Measurements from ENCODE around the gene RILPL2. TPM values are rescaled to one million over a fixed set of nuclear protein-coding genes. Genes with fewer than 3 reads are reported as not detected.

The RILPL2 gene
- total RNA-seq, 2 donors from 2014 or later, result 0.96 to 2.1 TPM

DNA sequence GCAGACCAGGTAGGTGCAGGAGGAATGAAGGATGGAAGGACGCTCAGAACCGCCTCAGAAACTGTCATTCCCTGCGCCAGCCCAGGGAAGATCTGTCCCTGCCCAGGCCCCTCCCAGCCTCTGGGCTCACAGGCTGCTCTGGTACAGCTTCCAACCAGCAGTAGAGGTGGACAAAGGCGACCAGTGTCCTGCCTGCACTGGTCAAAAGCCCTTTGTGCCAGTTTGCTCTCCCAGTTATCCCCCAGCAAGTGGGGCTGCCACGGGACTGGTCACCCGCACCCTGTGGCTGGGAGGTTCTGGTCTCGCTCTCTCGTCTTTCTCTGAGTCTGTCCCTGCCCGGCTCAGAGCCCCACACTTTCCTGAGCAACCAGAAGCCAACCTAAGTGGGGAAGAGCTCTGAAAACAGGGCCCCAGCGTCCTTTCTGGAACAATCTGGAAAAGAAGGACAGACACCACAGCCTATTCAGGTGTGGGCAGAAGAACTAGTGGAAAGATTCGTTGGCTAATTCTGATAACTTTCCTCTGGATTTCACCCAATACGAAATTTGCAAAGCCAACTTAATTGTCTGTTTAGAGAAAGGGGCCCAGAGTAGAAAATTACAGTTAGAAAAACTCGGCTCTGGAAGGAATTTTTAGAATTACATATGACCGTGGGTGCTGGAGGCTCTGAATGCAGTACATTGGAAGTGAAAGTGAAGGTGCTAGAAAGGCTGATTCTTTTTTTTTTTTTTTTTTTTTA, 43.1 kb upstream of the RILPL2 start:
- intact Hi-C loops (cut with DNase I), result no loop called here
- Histone ChIP-seq H3K4me3 (no peak overlapping the region), H3K9ac (ENCODE audit: low read depth in 2 of 2, low read length in 2 of 2) (no peak overlapping the region), H3K9me3 (no peaks in the 10 kb centered on the region), H3K4me1 (no peaks in the 10 kb centered on the region), H3K36me3 (no peaks in the 10 kb centered on the region), H3K27ac (no peak overlapping the region), H3K27me3 (no peaks in the 10 kb centered on the region)
- DNase-seq, result no peak
- TF ChIP-seq, protein P1, sequence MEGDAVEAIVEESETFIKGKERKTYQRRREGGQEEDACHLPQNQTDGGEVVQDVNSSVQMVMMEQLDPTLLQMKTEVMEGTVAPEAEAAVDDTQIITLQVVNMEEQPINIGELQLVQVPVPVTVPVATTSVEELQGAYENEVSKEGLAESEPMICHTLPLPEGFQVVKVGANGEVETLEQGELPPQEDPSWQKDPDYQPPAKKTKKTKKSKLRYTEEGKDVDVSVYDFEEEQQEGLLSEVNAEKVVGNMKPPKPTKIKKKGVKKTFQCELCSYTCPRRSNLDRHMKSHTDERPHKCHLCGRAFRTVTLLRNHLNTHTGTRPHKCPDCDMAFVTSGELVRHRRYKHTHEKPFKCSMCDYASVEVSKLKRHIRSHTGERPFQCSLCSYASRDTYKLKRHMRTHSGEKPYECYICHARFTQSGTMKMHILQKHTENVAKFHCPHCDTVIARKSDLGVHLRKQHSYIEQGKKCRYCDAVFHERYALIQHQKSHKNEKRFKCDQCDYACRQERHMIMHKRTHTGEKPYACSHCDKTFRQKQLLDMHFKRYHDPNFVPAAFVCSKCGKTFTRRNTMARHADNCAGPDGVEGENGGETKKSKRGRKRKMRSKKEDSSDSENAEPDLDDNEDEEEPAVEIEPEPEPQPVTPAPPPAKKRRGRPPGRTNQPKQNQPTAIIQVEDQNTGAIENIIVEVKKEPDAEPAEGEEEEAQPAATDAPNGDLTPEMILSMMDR (IDR thresholded peaks at IDR 0.05), result no peak

DNA sequence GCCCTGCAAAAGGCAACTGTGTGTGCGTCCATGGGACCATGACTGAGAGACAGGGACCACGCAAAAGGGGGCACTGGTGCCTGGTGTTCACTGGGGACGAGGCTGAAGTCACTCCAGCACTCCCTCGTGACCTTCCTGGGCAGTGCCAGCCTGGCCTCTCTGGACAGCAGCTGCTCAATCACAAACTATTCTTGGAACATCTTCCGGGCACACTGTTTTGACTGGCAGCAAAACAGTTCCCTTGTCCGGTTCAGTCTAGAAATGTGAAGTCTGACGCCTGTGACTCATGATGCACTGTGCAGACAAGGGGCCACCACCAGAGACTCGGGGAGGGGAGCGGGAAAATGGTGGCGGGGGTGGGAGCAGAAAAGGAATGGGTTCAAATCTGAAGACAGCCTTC, 42.3 kb upstream of the RILPL2 start:
- intact Hi-C loops (cut with DNase I), result no loop called here
- Histone ChIP-seq H3K9ac (ENCODE audit: low read depth in 2 of 2, low read length in 2 of 2) (no peak overlapping the region), H3K36me3 (no peaks in the 10 kb centered on the region), H3K4me1 (no peaks in the 10 kb centered on the region), H3K27ac (no peak overlapping the region), H3K4me3 (no peak overlapping the region), H3K9me3 (no peaks in the 10 kb centered on the region), H3K27me3 (no peaks in the 10 kb centered on the region)
- TF ChIP-seq, protein P1 (IDR thresholded peaks at IDR 0.05), result no peak
- no peak for DNase-seq

DNA sequence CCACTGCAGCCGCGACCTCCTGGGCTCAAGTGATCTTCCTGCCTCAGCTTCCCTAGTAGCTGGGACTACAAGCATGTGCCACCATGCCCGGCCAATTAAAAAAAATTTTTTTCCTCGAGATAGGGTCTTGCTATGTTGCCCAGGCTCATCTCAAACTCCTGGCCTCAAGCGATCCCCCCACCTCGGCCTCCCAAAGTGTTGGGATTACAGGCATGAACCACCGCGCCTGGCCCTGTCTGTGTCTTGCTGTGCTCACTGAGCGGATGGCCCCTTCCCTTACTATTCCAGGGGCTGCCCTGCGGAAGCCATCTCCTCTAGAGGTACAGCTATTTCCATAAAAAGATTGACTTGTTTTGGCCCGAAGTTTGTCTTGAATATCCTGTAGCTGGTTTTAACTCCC, 41.6 kb upstream of the RILPL2 start:
- intact Hi-C loops (cut with DNase I), result no loop called here
- Histone ChIP-seq H3K27ac (no peak overlapping the region), H3K36me3 (no peaks in the 10 kb centered on the region), H3K4me1 (no peaks in the 10 kb centered on the region), H3K4me3 (no peak overlapping the region), H3K9ac (ENCODE audit: low read depth in 2 of 2, low read length in 2 of 2) (no peak overlapping the region), H3K27me3 (no peaks in the 10 kb centered on the region), H3K9me3 (no peaks in the 10 kb centered on the region)
- TF ChIP-seq, protein P1 (IDR thresholded peaks at IDR 0.05), result no peak
- DNase-seq, result no peak

DNA sequence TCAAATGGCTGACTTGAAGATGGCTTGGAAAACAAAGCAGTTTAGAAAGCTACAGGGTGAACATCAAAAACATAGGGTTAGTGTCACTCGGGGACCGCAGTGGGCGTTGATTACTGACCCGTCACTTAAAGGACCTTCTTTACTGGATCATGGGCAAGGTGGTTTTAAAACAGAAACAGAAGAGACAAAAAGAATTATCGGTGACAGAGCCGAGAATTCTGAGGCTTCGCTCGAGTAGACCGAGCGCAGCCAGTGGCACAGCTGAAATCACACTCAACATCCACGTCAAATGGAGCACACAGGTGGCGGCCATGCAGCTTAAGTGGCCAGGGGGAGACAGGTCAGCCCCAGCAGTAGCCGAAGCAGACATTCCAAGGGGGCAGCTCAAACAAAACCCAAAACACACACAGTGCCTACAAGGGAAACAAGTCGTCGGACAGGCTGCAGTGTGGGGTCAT, 38.8 kb upstream of the RILPL2 start:
- intact Hi-C loops (cut with DNase I), result no loop called here
- Histone ChIP-seq H3K4me1 (no peaks in the 10 kb centered on the region), H3K9ac (ENCODE audit: low read depth in 2 of 2, low read length in 2 of 2) (no peak overlapping the region), H3K4me3 (no peak overlapping the region), H3K9me3 (no peaks in the 10 kb centered on the region), H3K36me3 (no peaks in the 10 kb centered on the region), H3K27ac (no peak overlapping the region), H3K27me3 (no peaks in the 10 kb centered on the region)
- DNase-seq, result no peak
- TF ChIP-seq, protein P1 (IDR thresholded peaks at IDR 0.05), result no peak

DNA sequence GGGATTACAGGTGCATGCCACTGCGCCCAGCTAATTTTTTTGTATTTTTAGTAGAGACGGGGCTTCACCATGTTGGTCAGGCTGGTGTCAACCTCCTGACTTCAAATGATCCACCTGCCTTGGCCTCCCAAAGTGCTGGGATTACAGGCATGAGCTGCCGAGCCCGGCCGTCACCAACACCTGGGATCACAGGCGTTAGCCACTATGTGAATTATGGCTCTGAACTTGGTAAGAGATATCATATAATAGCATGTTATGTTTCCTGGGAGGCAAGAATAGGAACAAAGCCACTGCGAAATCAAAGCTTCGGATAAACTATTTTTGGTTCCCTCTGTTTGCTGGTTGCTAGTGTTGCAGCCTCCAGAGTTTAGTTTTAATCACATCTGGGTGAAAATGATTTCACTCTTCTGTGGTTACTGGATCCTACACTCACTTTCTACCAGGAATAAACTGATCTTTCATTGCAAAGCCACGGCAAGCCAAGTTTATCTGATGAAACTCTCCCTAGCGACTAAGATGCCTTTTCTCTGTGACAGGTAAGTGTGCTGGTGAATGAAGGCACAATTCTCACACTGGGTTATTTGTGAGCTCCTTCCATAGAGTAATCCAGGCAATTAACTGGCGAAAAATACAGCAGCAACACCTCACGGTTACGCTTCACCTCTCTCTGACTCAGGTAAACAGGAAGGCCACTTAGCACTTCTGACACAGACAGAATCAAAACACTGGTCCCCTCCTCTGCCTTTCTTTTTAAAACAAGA, 38.2 kb upstream of the RILPL2 start:
- TF ChIP-seq, protein P1 (IDR thresholded peaks at IDR 0.05), result no peak
- no peaks in the 10 kb centered on the region for H3K9me3 ChIP-seq
- H3K36me3 ChIP-seq, result no peaks in the 10 kb centered on the region
- H3K27ac ChIP-seq, result no peak overlapping the region
- H3K4me3 ChIP-seq, result no peak overlapping the region
- H3K27me3 ChIP-seq, result no peaks in the 10 kb centered on the region
- H3K4me1 ChIP-seq, result no peaks in the 10 kb centered on the region
- H3K9ac ChIP-seq (ENCODE audit: low read depth in 2 of 2, low read length in 2 of 2), result no peak overlapping the region
- no peak for DNase-seq
- intact Hi-C loops (cut with DNase I), result no loop called here

Data from colonic mucosa (tissue), 4 donors.